OCI-LY3 (cell line): ENCODE measurements around the gene NME8.

ENCODE experiments used
- H2AFZ ChIP-seq: fragments of 200-600, 300-600 bp; shearing (Covaris generic); 2 replicates; pipeline ENCODE4 v1.6.0; 2014; ENCODE audit warnings: antibody characterized with exemption, low read depth, low read length
- H3K27ac ChIP-seq: fragments of 200-600, 300-600 bp; sonication (generic); 2 replicates; pipeline ENCODE4 v1.5.1; 2014; ENCODE audit warnings: mild to moderate bottlenecking, low read length, moderate library complexity, mixed read lengths
- H3K27me3 ChIP-seq: fragments of 200-600, 300-600 bp; sonication (generic); 2 replicates; pipeline ENCODE4 v1.6.1; 2014; ENCODE audit warnings: low read depth, low read length, mixed read lengths
- H3K36me3 ChIP-seq: fragments of 200-600, 300-600 bp; sonication (generic); replicated peaks from 2 replicates; pipeline ENCODE3; 2014; ENCODE audit warnings: low read depth, low read length, mixed read lengths
- H3K4me1 ChIP-seq: fragments of 300-600, 200-600 bp; sonication (generic); 2 replicates; pipeline ENCODE4 v1.6.1; 2014; ENCODE audit warnings: low read length, mixed read lengths
- H3K4me2 ChIP-seq: fragments of 200-600, 300-600 bp; sonication (generic); 2 replicates; pipeline ENCODE4 v1.6.1; 2014; ENCODE audit warnings: low read length, mixed read lengths
- H3K4me3 ChIP-seq: fragments of 300-600, 200-600 bp; sonication (generic); 2 replicates; pipeline ENCODE4 v1.5.1; 2014; ENCODE audit warnings: antibody characterized with exemption, mild to moderate bottlenecking, low read length, moderate library complexity
- H3K79me2 ChIP-seq: fragments of 300-600, 200-600 bp; shearing (Covaris generic); 2 replicates; pipeline ENCODE4 v1.6.1; 2014; ENCODE audit warnings: mild to moderate bottlenecking, low read length, mixed read lengths
- H3K9ac ChIP-seq: fragments of 300-600, 200-600 bp; shearing (Covaris generic); 2 replicates; pipeline ENCODE4 v1.6.0; 2014; ENCODE audit warnings: mild to moderate bottlenecking, low read length, moderate library complexity
- H3K9me3 ChIP-seq: fragments of 200-600, 300-600 bp; shearing (Covaris generic); 2 replicates; pipeline ENCODE4 v1.6.1; 2014; ENCODE audit warnings: low read length, mixed read lengths; ENCODE audit not compliant: insufficient read depth
- H4K20me1 ChIP-seq: fragments of 200-600, 300-600 bp; sonication (generic); 2 replicates; pipeline ENCODE4 v1.6.1; 2016; ENCODE audit warnings: low read length, mixed read lengths; ENCODE audit not compliant: insufficient read depth
- CTCF ChIP-seq: fragments of 200-600, 300-600 bp; sonication (generic); IDR thresholded peaks from 2 replicates; pipeline ENCODE4 v1.5.1; 2014; ENCODE audit warnings: antibody characterized with exemption, low read length, low read depth
- EZH2phosphoT487 ChIP-seq: fragments of 200-600 bp; shearing (Covaris generic); IDR thresholded peaks from 2 replicates; pipeline ENCODE4 v1.6.1; 2018; ENCODE audit warnings: antibody characterized with exemption, mixed run types, low read depth

Gene NME8

DNA sequence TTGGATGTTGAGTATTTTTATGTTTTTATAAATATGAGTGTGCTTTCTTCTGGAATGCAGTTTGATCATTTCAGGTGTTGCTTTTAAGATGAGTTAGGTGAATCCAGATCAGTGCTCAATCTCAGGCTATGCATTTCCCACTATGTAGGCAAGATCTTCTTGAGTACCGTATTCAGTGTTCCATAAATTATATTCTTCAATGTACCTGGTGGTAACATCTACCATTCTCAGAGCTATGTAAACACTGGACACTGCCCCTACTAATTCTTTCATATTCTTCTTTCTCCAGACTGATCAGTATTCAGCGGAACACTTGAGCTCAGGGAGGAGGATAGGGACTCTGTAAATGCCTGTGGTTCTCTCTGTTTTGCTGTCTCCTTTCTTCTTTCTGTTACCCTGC is 25.5 kb upstream of the NME8 start:
- no peaks in the 10 kb centered on the region for H3K36me3 ChIP-seq
- H3K4me1 ChIP-seq = peaks cover 27% of the 10 kb centered on the region
- no peaks in the 10 kb centered on the region for H4K20me1 ChIP-seq
- H3K9me3 ChIP-seq = no peaks in the 10 kb centered on the region
- H3K4me3 ChIP-seq = no peak overlapping the region
- H3K4me2 ChIP-seq = no peak overlapping the region
- H3K9ac ChIP-seq = no peak overlapping the region
- no peaks in the 10 kb centered on the region for H3K27me3 ChIP-seq
- H3K27ac ChIP-seq = no peak overlapping the region
- H2AFZ ChIP-seq = no peak overlapping the region
- no peaks in the 10 kb centered on the region for H3K79me2 ChIP-seq
- TF ChIP-seq EZH2phosphoT487 = no peak
- no peak for TF ChIP-seq CTCF

GRCh38 chr7:37823557-37823956 is 24.8 kb upstream of the NME8 start:
- Histone ChIP-seq H3K79me2 (no peaks in the 10 kb centered on the region), H3K4me1 (peaks cover 27% of the 10 kb centered on the region), H3K4me3 (no peak overlapping the region), H3K9me3 (no peaks in the 10 kb centered on the region), H4K20me1 (no peaks in the 10 kb centered on the region), H3K27ac (no peak overlapping the region), H3K36me3 (no peaks in the 10 kb centered on the region), H3K4me2 (no peak overlapping the region), H3K9ac (no peak overlapping the region), H2AFZ (no peak overlapping the region), H3K27me3 (no peaks in the 10 kb centered on the region)
- TF ChIP-seq EZH2phosphoT487 (no peak), CTCF (no peak)

DNA sequence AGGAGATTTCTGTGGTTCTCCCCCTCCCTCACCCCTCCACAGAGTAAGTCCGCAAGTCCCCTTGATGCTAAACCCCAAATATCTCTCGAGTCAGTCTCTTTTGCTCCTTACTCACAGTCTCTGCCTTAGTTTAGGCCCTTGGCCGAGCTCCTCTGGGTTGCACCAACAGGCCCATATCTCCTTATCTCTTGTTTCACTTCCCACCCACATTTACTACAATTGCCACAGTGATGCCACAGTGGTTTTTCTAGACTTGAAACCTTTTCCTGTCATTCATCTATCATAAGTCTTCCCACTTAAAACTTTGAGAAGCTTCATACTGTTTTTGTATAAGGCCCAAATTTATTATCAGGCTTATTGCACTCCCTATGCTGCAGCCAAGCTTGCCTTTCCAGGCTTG is 23.4 kb upstream of the NME8 start:
- no peak overlapping the region for H3K27ac ChIP-seq
- no peak overlapping the region for H3K9ac ChIP-seq
- H3K4me1 ChIP-seq = peaks cover 31% of the 10 kb centered on the region
- H3K27me3 ChIP-seq = no peaks in the 10 kb centered on the region
- no peak overlapping the region for H3K4me3 ChIP-seq
- no peak overlapping the region for H3K4me2 ChIP-seq
- H4K20me1 ChIP-seq = no peaks in the 10 kb centered on the region
- no peaks in the 10 kb centered on the region for H3K36me3 ChIP-seq
- H3K9me3 ChIP-seq = no peaks in the 10 kb centered on the region
- H3K79me2 ChIP-seq = no peaks in the 10 kb centered on the region
- TF ChIP-seq CTCF (no peak), EZH2phosphoT487 (no peak)
- no peak overlapping the region for H2AFZ ChIP-seq

- H3K79me2 ChIP-seq = no peaks in the 10 kb centered on the region
- peak; percentile 3; the same call in 1 of the 2 replicates for TF ChIP-seq CTCF
- TF ChIP-seq EZH2phosphoT487 = no peak
- peak overlapping the region; percentile 2; the same call in 1 of the 2 replicates for H3K9ac ChIP-seq
- no peaks in the 10 kb centered on the region for H3K9me3 ChIP-seq
- peak overlapping the region; percentile 75 for H3K4me2 ChIP-seq
- no peaks in the 10 kb centered on the region for H4K20me1 ChIP-seq
- no peaks in the 10 kb centered on the region for H3K27me3 ChIP-seq
- peak overlapping the region; percentile 65 for H3K4me3 ChIP-seq
- peaks cover 35% of the 10 kb centered on the region for H3K4me1 ChIP-seq
- no peak overlapping the region for H3K27ac ChIP-seq
- H3K36me3 ChIP-seq = no peaks in the 10 kb centered on the region
- peak overlapping the region; percentile 84 for H2AFZ ChIP-seq
These were observed 21.6 kb upstream of the NME8 start for GRCh38 chr7:37826825-37827224.
